ENCODE results near the gene TPP2.

- TF ChIP-seq EZH2 (IDR thresholded peaks at IDR 0.05; ENCODE audit: insufficient read depth, poor library complexity, severe bottlenecking) (no peak), EZH2phosphoT487 (IDR thresholded peaks at IDR 0.05; ENCODE audit: insufficient read depth, low read depth) (no peak)
Observed at GRCh38 chr13:102650444-102650843, 53.7 kb downstream of the TPP2 start.
